Cerebellar cortex (tissue), 1 donor: ENCODE results near the gene ATOSA.

ENCODE experiments used
- DNase-seq: peaks from one replicate; pipeline ENCODE4 v3.0.0-alpha.2; 2015; ENCODE audit warnings: low spot score

Gene ATOSA

GRCh38 chr15:52679232-52680040, at the start of gene ATOSA:
Gene ATOSA, minus strand, starts transcription at chr15:52679388. Its CDS starts 1,367 bp downstream, at chr15:52678021.
- DNase-seq = peak; percentile 94

DNA sequence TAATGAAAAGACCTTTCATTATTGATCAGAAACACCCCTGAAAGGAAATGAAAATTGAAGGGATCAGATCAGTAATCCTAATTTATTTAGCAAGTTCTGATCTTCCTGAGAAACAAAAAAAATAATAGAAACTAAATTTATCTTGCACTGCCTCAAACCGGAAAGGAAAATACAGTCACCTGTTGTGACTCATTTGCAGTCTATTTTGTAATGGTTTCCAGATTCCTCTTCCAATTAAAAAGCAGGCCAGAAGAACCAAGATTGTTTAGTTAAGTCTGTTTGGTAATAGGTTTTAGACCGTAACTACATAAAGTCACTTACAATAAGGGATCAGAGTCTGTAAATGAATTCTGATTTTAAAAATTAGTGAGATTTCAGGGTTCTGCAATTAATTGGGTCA, 49.7 kb upstream of the ATOSA start:
- DNase-seq = no peak

GRCh38 chr15:52727815-52728214, 48.6 kb upstream of the ATOSA start:
- no peak for DNase-seq

DNA sequence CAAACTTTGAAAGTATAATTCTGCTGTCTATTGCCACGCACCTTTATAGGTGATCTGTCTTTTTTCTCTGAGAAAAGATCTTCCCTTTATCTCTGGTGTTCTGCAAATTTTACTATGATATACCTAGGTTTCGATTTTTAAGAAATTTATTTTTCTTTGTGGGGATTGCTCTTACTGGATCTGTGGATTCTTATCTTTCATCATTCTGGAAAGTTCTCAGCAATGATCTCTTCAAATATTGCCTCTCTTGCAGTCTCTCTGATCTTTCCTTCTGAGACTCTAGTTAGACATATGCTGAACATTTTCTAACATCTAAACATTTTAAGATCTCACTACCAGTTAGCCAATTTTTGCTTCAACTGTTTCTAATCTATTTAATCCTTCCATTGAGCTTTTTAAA, 47.0 kb upstream of the ATOSA start:
- no peak for DNase-seq

DNA sequence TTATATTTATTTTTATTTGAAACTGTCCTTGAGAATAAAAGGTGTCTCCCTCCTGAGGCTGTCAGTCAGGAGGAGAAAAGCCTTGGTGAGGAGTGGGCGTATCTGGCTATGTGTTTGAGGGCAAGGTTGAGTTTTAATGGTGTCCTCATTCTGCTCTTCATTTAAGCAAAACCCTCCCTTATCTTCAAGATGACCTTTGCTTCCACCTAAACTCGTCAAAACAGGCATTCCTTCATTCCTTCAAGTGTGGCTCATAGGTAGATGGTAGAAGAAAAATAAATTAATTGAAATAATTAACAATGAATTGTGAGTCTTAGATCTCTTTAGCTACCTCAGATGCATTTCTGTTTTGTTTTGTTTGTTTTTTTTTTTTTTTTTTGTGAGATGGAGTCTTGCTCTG, 39.4 kb upstream of the ATOSA start:
- DNase-seq = no peak

DNA sequence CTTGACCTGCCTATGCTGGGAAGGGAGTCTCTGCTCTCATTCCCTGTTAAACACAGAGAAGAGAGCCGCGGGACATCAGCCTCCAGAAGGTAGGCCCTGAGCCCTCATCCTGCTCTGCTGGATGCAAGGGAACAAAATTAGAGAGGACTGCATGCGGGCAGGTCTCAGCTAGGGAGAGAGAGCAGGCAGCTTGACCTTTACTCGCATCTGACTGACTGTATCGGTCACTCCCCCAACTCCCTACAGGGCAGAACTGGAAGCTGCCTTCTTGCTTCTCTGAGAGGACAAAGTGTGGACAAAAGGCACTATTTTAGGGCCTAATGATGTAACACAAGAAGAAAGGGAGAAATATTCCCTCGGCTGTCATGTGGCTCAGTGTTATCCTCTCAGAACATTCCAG, 38.7 kb upstream of the ATOSA start:
- DNase-seq = no peak

- DNase-seq = no peak
Observed at GRCh38 chr15:52717481-52717880, 38.3 kb upstream of the ATOSA start.

GRCh38 chr15:52716536-52716935, 37.3 kb upstream of the ATOSA start:
- DNase-seq = no peak

DNA sequence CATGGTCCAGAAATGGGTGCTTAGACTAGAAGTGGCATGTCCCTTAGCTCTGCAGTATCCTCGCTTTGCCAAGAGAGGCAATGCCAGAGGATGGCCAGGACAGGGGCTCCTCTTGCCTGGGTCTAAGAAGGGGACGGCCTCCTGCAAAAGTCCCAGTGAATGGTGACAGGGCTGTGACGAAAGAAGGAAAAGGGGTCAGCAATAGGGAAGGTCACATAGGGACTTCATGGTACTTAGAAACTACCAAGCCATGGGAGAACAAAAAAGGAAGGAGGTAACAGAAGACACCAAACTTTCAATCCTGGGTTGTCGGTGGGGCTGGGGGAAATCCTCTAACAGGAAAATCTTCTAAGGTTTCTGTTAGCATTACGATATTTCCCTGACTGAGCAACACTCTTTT, 36.2 kb upstream of the ATOSA start:
- no peak for DNase-seq

DNA sequence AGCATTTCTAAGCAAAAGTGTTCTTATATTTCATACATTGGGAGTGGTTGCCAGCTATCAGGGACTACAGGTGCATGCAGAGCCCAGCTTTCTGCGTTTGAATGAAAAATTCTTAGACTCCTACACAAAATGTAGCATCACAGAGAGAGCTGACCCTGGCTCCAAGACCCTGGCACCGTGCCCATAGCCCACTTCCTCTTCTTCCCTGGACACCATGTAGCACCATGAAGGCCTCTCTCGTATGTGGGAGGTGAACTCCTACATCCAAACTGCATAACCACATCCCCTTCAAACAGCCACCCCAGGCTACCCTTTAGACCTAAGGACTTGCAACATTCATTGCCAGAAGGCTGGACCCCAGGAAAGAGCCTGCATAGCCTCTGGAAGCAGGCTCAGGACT, 35.8 kb upstream of the ATOSA start:
- DNase-seq = no peak

DNA sequence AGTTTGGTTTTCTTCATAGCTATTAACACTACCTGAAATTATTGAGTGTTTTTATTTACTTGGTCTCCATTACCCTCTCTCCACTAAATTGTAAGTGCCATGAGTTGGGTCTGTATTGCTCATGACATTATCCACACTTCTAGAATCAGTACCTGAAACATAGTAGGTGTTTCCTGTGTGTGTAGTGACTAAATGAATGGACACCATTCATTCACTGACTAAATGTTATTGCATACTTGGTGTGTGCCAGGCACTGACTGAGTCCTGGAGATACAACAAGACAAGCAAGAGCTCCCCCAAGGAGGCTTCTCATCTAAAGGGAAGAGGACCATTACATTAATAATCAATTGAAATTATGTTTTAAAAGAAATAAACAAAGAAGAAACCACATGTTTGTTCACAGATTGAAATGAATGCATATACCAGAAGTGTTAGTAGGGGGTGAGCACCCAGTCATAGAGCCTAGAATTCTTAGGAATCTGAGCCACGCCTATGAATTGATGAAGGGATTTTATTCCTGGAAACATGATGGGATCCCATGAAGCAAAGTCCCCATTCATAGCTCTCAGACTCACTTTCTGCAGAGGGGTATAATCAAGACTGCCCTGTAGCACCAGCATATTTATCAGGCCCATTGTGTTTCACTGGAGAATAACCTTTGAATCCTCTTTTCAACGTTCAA, 31.7 kb upstream of the ATOSA start:
- DNase-seq = no peak

DNA sequence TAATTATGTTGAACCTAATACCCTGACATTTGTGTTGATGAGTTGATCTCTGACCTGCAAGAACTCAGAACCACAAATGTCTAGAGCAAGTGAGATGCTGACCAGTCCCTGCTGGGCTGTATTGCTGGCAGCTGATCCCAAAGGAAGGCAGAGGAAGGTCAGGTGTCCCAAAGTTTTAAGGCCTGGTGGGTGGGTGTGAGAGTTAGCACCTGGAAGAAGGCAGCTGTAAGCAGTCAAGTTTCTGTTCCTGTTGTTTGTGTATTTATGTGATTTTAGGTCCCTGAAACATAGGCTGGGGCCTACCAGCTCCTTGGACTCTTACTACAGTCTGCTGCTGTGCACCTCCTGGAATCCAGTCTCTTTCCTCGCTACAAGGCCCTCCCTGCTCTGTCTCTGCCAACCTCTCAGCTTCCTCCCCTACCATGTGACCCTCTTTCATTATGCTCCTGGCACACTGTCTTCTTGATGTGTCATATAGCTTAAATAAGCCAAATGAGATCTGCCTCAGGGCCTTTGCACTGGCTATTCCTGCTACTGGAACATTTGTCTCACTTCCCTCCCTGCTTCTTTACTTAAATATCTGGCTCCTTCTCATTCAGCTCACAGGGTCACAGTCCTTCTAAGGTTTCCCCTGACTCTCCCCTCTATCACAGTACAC, 31.0 kb upstream of the ATOSA start:
- no peak for DNase-seq

DNA sequence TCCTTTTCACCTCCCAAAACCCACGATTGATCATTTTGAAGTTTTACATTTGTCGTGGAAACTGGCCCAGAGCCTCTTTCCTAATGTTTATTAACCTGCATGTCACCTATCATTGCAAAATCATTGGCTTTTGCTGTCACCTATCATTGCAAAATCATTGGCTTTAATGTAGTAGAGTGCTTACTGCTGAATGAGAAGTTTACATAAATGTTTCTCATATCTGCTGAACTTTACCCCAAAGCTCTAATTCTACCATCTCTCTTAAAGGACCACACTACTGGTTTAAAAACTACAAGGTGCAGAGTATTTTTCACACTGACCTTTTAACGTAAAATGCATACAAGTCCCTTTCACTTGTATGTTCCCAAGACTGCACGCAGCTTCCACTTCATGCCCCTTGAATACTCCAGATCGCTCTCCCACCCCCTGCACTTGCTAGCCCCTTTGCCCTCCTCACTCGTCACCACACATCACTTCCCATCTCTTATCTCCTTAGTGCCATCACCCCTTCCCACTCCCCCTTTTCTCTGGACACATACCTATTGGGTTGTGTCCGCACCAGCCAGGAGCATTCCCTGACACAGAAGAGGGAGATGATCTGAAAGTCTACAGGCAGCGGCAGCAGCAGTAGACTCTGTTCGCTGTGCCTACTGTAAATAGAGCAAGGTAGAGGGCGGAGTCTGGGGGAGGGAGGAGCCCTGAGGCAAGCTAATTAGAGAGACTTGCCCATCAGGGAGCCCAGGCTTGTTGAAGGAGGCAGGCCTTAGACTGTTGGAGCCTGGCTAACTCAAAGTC, 30.2 kb upstream of the ATOSA start:
- DNase-seq = no peak

GRCh38 chr15:52706091-52706490, 26.9 kb upstream of the ATOSA start:
- DNase-seq = no peak

GRCh38 chr15:52702390-52702789, 23.2 kb upstream of the ATOSA start:
- no peak for DNase-seq

GRCh38 chr15:52699457-52699856, 20.3 kb upstream of the ATOSA start:
- no peak for DNase-seq

- DNase-seq = no peak
Observed at GRCh38 chr15:52698514-52698913, 19.3 kb upstream of the ATOSA start.

- no peak for DNase-seq
Observed at GRCh38 chr15:52697051-52697450, 17.9 kb upstream of the ATOSA start.

- no peak for DNase-seq
Observed at GRCh38 chr15:52695154-52695553, 16.0 kb upstream of the ATOSA start.

- DNase-seq = no peak
Observed at GRCh38 chr15:52689562-52689961, 10.4 kb upstream of the ATOSA start.

DNA sequence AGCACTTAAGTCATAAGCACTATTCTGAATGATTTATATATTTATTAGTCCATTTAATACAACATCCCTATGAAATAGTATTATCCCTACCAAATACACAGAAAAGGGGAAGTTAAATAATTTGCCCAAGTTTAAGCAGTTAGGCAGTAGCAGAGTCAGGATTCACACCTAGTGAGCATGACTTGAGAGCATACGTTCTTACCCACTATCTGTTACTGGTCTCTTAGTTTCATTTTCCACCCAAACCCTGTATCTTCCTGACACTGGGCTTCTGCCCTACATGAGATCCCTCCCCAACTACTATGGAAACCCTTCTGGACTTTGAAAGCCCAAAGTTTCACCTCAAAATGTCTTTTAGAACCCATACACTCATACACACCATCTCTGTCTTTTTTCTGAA, 4.4 kb upstream of the ATOSA start:
- no peak for DNase-seq

GRCh38 chr15:52682781-52683180, 3.6 kb upstream of the ATOSA start:
- DNase-seq = no peak
